HepG2 (cell line): ENCODE data around the gene SERTAD2. TPM values are rescaled to one million over a fixed set of nuclear protein-coding genes. Genes with fewer than 3 reads are reported as not detected.

Source experiments
- AHDC1 ChIP-seq: sonication (generic); formaldehyde crosslinking; IDR thresholded peaks from 2 replicates; pipeline ENCODE4 v1.5.1; 2020; ENCODE audit warnings: mild to moderate bottlenecking, missing genetic modification reagents, borderline replicate concordance
- BRF2 ChIP-seq: sonication (generic); formaldehyde crosslinking; IDR thresholded peaks from 2 replicates; pipeline ENCODE4 v1.8.1; 2022; ENCODE audit warnings: mild to moderate bottlenecking, missing genetic modification reagents
- CEBPG ChIP-seq: IDR thresholded peaks from 2 replicates; pipeline ENCODE4 v1.6.1; 2016
- DDIT3 ChIP-seq: sonication (generic); formaldehyde crosslinking; IDR thresholded peaks from 2 replicates; pipeline ENCODE4 v1.4.0; 2020; ENCODE audit warnings: mild to moderate bottlenecking, missing genetic modification reagents
- GMEB2 ChIP-seq: IDR thresholded peaks from 2 replicates; pipeline ENCODE4 v1.6.1; 2016; ENCODE audit warnings: missing biosample characterization, missing genetic modification reagents, low read depth
- HES4 ChIP-seq: sonication (generic); formaldehyde crosslinking; IDR thresholded peaks from 2 replicates; pipeline ENCODE4 v1.9.0; 2021; ENCODE audit warnings: mild to moderate bottlenecking, missing genetic modification reagents, borderline replicate concordance
- HNF4A ChIP-seq: sonication (generic); formaldehyde crosslinking; IDR thresholded peaks from 2 replicates; pipeline ENCODE4 v1.4.0; 2020; ENCODE audit warnings: missing genetic modification reagents
- KAT2B ChIP-seq: fragments of 150-350 bp; IDR thresholded peaks from 2 replicates; pipeline ENCODE4 v1.6.1; 2014; ENCODE audit warnings: low read depth, low read length, borderline replicate concordance
- MIER3 ChIP-seq: IDR thresholded peaks from 2 replicates; pipeline ENCODE4 v1.6.1; 2016; ENCODE audit warnings: missing compliant biosample characterization, borderline replicate concordance
- PTBP1 ChIP-seq: fragments of 200-400 bp; formaldehyde crosslinking; IDR thresholded peaks from 2 replicates; pipeline ENCODE4 v1.6.1; 2018; ENCODE audit warnings: low read length, low read depth; ENCODE audit not compliant: poor library complexity, severe bottlenecking
- SAP130 ChIP-seq: IDR thresholded peaks from 2 replicates; pipeline ENCODE4 v1.6.1; 2016; ENCODE audit warnings: low read depth
- SIX1 ChIP-seq: sonication (generic); formaldehyde crosslinking; IDR thresholded peaks from 2 replicates; pipeline ENCODE4 v1.4.0; 2020; ENCODE audit warnings: missing genetic modification reagents, borderline replicate concordance
- THAP11 ChIP-seq: IDR thresholded peaks from 2 replicates; pipeline ENCODE4 v1.6.1; 2016; ENCODE audit warnings: missing biosample characterization, missing genetic modification reagents
- ZNF256 ChIP-seq: sonication (generic); formaldehyde crosslinking; conservative IDR thresholded peaks from 2 replicates; pipeline ENCODE4 v1.4.0; 2020; ENCODE audit warnings: missing genetic modification reagents
- ZNF263 ChIP-seq: sonication (generic); formaldehyde crosslinking; IDR thresholded peaks from 2 replicates; pipeline ENCODE4 v1.4.0; 2020; ENCODE audit warnings: missing genetic modification reagents
- ZNF292 ChIP-seq: sonication (generic); formaldehyde crosslinking; IDR thresholded peaks from 2 replicates; pipeline ENCODE4 v1.8.1; 2022; ENCODE audit warnings: mild to moderate bottlenecking, low read depth, missing genetic modification reagents, borderline replicate concordance
- ZNF546 ChIP-seq: sonication (generic); formaldehyde crosslinking; conservative IDR thresholded peaks from 2 replicates; pipeline ENCODE4 v1.8.1; 2023; ENCODE audit warnings: mild to moderate bottlenecking, missing genetic modification reagents
- ZNF557 ChIP-seq: sonication (generic); formaldehyde crosslinking; IDR thresholded peaks from 2 replicates; pipeline ENCODE4 v1.4.0; 2020; ENCODE audit warnings: missing genetic modification reagents
- ZNF644 ChIP-seq: IDR thresholded peaks from 2 replicates; pipeline ENCODE4 v1.6.1; 2016; ENCODE audit warnings: low read depth
- ZNF703 ChIP-seq: sonication (generic); formaldehyde crosslinking; IDR thresholded peaks from 2 replicates; pipeline ENCODE4 v1.5.1; 2020; ENCODE audit warnings: missing genetic modification reagents, mild to moderate bottlenecking, moderate library complexity, borderline replicate concordance
- polyA plus RNA-seq, 8 experiments: library from polyadenylated mRNA; depleted of rRNA in 3 of 8; stranded (reverse) in 7 of 8; unstranded in 1 of 8; fragments of >200 nt; fragmentation: Illumina TruSeq in 4 of 8; extraction: Trizol in 4 of 8; gene quantifications; 2 replicates each; pipeline versions ENCODE4 v1.2.1 to v1.2.3, GENCODE V29; 2011 to 2016; ENCODE audit warnings: low read depth in 4 of 8, missing spikeins in 1 of 8, mixed read lengths in 1 of 8; ENCODE audit not compliant: insufficient read depth in 1 of 8
- total RNA-seq, 5 experiments: library from RNA; depleted of rRNA; stranded (reverse); fragments of >200 nt; fragmentation: Illumina TruSeq; extraction: Trizol; gene quantifications; 2 replicates each; pipeline ENCODE4 v1.2.3, GENCODE V29; 2016; ENCODE audit warnings: low read depth in 1 of 5
- TF ChIP-seq, protein P1 (sequence below): sonication (generic); formaldehyde crosslinking; IDR thresholded peaks from 2 replicates; pipeline ENCODE4 v1.5.0; 2020; ENCODE audit warnings: missing genetic modification reagents

The SERTAD2 gene
- total and polyA plus RNA-seq, 2 of the 13 experiments (the other 11 are each of a cell fraction or from before 2014, with no cell fraction given): 6.7 to 22.6 TPM

DNA sequence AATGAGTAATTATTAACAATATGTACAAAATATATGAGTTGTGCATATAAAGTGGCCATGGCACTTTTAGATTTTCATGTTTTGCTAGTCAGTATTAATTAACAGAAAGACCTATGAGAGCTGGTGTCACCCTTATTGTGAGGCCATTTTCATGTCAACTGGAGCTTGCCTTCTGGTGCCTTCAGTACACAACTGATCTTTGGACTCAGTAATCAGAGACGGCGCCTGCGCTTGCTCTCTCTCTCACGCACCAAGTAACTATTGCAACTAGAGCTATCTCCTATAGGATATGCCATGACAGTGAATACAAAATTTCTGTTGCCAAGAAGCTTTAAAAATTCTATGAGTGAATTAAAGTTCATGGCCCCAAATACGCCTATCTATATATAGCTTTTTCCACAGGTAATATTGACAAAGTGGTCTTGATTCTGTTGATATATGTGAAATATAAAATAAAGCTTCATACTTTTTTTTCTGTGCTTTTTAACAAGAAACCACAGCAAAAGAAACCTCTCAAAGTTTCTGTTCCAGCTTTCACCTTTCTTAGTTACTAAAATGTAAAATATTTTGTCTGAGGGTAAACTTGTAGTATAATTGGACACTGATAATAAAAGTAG lies 2.9 kb downstream of the SERTAD2 start (continued):
- no peak for TF ChIP-seq PTBP1
- TF ChIP-seq, protein P1, sequence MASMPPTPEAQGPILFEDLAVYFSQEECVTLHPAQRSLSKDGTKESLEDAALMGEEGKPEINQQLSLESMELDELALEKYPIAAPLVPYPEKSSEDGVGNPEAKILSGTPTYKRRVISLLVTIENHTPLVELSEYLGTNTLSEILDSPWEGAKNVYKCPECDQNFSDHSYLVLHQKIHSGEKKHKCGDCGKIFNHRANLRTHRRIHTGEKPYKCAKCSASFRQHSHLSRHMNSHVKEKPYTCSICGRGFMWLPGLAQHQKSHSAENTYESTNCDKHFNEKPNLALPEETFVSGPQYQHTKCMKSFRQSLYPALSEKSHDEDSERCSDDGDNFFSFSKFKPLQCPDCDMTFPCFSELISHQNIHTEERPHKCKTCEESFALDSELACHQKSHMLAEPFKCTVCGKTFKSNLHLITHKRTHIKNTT (CRISPR knock-in tag): no peak
- TF ChIP-seq BRF2 (CRISPR knock-in tag): no peak
- TF ChIP-seq SIX1 (CRISPR knock-in tag): peak; percentile 91; the same call in 1 of the 2 replicates
- TF ChIP-seq ZNF292: peak; percentile 78; the same call in 1 of the 2 replicates
- peak; percentile 70 for TF ChIP-seq CEBPG (CRISPR knock-in tag)
- no peak for TF ChIP-seq ZNF703 (CRISPR knock-in tag)
- peak; percentile 96 for TF ChIP-seq ZNF644 (CRISPR knock-in tag)
- TF ChIP-seq THAP11: peak; percentile 62
- peak; percentile 96 for TF ChIP-seq HNF4A (CRISPR knock-in tag)
- 0 out of 2 replicates have a peak, but pooled peaks have one; percentile 15 for TF ChIP-seq MIER3 (CRISPR knock-in tag)
- TF ChIP-seq ZNF256 (CRISPR knock-in tag): no peak
- TF ChIP-seq HES4 (CRISPR knock-in tag): no peak
- peak; percentile 94 for TF ChIP-seq SAP130
- TF ChIP-seq ZNF263 (CRISPR knock-in tag): no peak
- TF ChIP-seq AHDC1 (CRISPR knock-in tag): peak; percentile 55; the same call in 1 of the 2 replicates
- no peak for TF ChIP-seq ZNF557 (CRISPR knock-in tag)
- TF ChIP-seq DDIT3 (CRISPR knock-in tag): no peak
- no peak for TF ChIP-seq KAT2B
- TF ChIP-seq ZNF546 (CRISPR knock-in tag): no peak
- TF ChIP-seq GMEB2 (CRISPR knock-in tag): no peak
